Head of caudate nucleus (tissue), 42 donors: ENCODE results near the gene C2orf76.
A peak's percentile ranks its signal among the peaks of the same experiment; 100 is the strongest.
"Not testable (repeated sequence)": the region's sequence is repeated elsewhere in the genome, so short reads cannot be mapped to it uniquely, and the experiment has no call there.

Experiments used
- DNase-seq, 42 donors: peaks; one replicate each; pipeline versions ENCODE4 v3.0.0 to v3.0.0-alpha.2; 2020 to 2021; ENCODE audit warnings: mixed read lengths in 7 of 42
- intact Hi-C: fragments of 100-400 bp; cut with DNase I; formaldehyde crosslinking; loops from one replicate; pipeline ENCODE4 v1.15.0; 2022

C2orf76 gene

GRCh38 chr2:119282146-119282995 is 84.3 kb downstream of the C2orf76 start:
- DNase-seq = peak in 1 of 42 donors; percentile 16
- intact Hi-C loops = no loop called here

- intact Hi-C loops = no loop called here
- DNase-seq = no peak
Measured at GRCh38 chr2:119280680-119281079, 86.0 kb downstream of the C2orf76 start.

GRCh38 chr2:119279666-119280065 is 87.0 kb downstream of the C2orf76 start:
- no peak for DNase-seq

GRCh38 chr2:119278946-119279345 is 87.7 kb downstream of the C2orf76 start:
- DNase-seq = no peak
- intact Hi-C loops = no loop called here

More at GRCh38 chr2:119279666-119280065, 87.0 kb downstream of the C2orf76 start:
- intact Hi-C loops = no loop called here

- DNase-seq = not testable (repeated sequence)
Measured at GRCh38 chr2:119278385-119278784, 88.2 kb downstream of the C2orf76 start.

GRCh38 chr2:119276864-119277263 is 89.8 kb downstream of the C2orf76 start:
- no peak for DNase-seq
- intact Hi-C loops = no loop called here

More at GRCh38 chr2:119278385-119278784, 88.2 kb downstream of the C2orf76 start:
- intact Hi-C loops = not testable (repeated sequence)

- no peak for DNase-seq
- intact Hi-C loops = no loop called here
Measured at GRCh38 chr2:119267604-119268003, 99.0 kb downstream of the C2orf76 start.

- intact Hi-C loops = no loop called here
- DNase-seq = peak in 2 of 42 donors; percentile 6 to 13
Measured at GRCh38 chr2:119266091-119266589, 100.5 kb downstream of the C2orf76 start.

- intact Hi-C loops = no loop called here
- DNase-seq = peak in 2 of 42 donors; percentile 3 to 9
Measured at GRCh38 chr2:119265693-119266066, 101.0 kb downstream of the C2orf76 start.

GRCh38 chr2:119264781-119265692 is 101.6 kb downstream of the C2orf76 start:
- peak in 14 of 42 donors; percentile 24 to 59 (median 32) for DNase-seq
- intact Hi-C loops = no loop called here

- peak in 24 of 42 donors; percentile 11 to 62 (median 40) for DNase-seq
- intact Hi-C loops = no loop called here
Measured at GRCh38 chr2:119263656-119264055, 103.0 kb downstream of the C2orf76 start.

- peak in 2 of 42 donors; percentile 14 to 30 for DNase-seq
- intact Hi-C loops = no loop called here
Measured at GRCh38 chr2:119263025-119263424, 103.6 kb downstream of the C2orf76 start.

GRCh38 chr2:119261493-119262225 is 105.0 kb downstream of the C2orf76 start:
- peak in 3 of 42 donors; percentile 3 to 9 (median 7) for DNase-seq
- intact Hi-C loops = no loop called here

- peak in 2 of 42 donors; percentile 3 to 26 for DNase-seq
- intact Hi-C loops = no loop called here
Measured at GRCh38 chr2:119260646-119261492, 105.8 kb downstream of the C2orf76 start.

- intact Hi-C loops = no loop called here
Measured at GRCh38 chr2:119259296-119259860, 107.3 kb downstream of the C2orf76 start.

GRCh38 chr2:119257198-119257597 is 109.4 kb downstream of the C2orf76 start:
- intact Hi-C loops = no loop called here
- peak in 4 of 42 donors; percentile 1 to 19 (median 6) for DNase-seq

More at GRCh38 chr2:119259296-119259860, 107.3 kb downstream of the C2orf76 start:
- DNase-seq = peak in 25 of 42 donors; percentile 22 to 74 (median 45)

GRCh38 chr2:119256582-119256921 is 110.1 kb downstream of the C2orf76 start:
- DNase-seq = peak in 3 of 42 donors; percentile 6 to 33 (median 10)
- intact Hi-C loops = no loop called here
